ENCODE data around the gene COL28A1.

COL28A1 gene

GRCh38 chr7:7557252-7557651 lies 21.6 kb upstream of the COL28A1 start:
- DNase-seq, result no peak

- DNase-seq, result no peak
Measured at GRCh38 chr7:7556852-7557251, 21.2 kb upstream of the COL28A1 start.

- DNase-seq, result no peak
Measured at GRCh38 chr7:7554649-7555575, 19.2 kb upstream of the COL28A1 start.

- no peak for DNase-seq
Measured at GRCh38 chr7:7554021-7554432, 18.4 kb upstream of the COL28A1 start.

GRCh38 chr7:7553386-7553785 lies 17.7 kb upstream of the COL28A1 start:
- DNase-seq, result no peak

GRCh38 chr7:7552199-7552598 lies 16.5 kb upstream of the COL28A1 start:
- DNase-seq, result no peak

- no peak for DNase-seq
Measured at GRCh38 chr7:7550663-7551062, 15.0 kb upstream of the COL28A1 start.

- DNase-seq, result no peak
Measured at GRCh38 chr7:7548407-7548806, 12.7 kb upstream of the COL28A1 start.

- DNase-seq, result no peak
Measured at GRCh38 chr7:7542251-7542835, 6.7 kb upstream of the COL28A1 start.

- DNase-seq, result no peak
Measured at GRCh38 chr7:7539711-7540110, 4.0 kb upstream of the COL28A1 start.

GRCh38 chr7:7539152-7539551 lies 3.5 kb upstream of the COL28A1 start:
- DNase-seq, result no peak

- no peak for DNase-seq
Measured at GRCh38 chr7:7537711-7538110, 2.0 kb upstream of the COL28A1 start.

GRCh38 chr7:7536396-7537019 lies 835 bp upstream of the COL28A1 start:
- DNase-seq, result no peak

GRCh38 chr7:7533831-7534430 lies 1.7 kb downstream of the COL28A1 start:
- DNase-seq, result no peak

- no peak for DNase-seq
Measured at GRCh38 chr7:7529328-7529727, 6.3 kb downstream of the COL28A1 start.

- DNase-seq, result no peak
Measured at GRCh38 chr7:7527047-7527446, 8.6 kb downstream of the COL28A1 start.

GRCh38 chr7:7526006-7526405 lies 9.7 kb downstream of the COL28A1 start:
- no peak for DNase-seq

- no peak for DNase-seq
Measured at GRCh38 chr7:7524121-7524520, 11.6 kb downstream of the COL28A1 start.

- DNase-seq, result no peak
Measured at GRCh38 chr7:7522421-7522820, 13.3 kb downstream of the COL28A1 start.

- DNase-seq, result no peak
Measured at GRCh38 chr7:7521259-7521658, 14.4 kb downstream of the COL28A1 start.

GRCh38 chr7:7519528-7519927 lies 16.1 kb downstream of the COL28A1 start:
- no peak for DNase-seq

- DNase-seq, result peak; percentile 31
Measured at GRCh38 chr7:7519056-7519455, 16.6 kb downstream of the COL28A1 start.

- DNase-seq, result peak; percentile 38
Measured at GRCh38 chr7:7517754-7518153, 17.9 kb downstream of the COL28A1 start.

GRCh38 chr7:7516662-7517061 lies 19.0 kb downstream of the COL28A1 start:
- DNase-seq, result no peak

Data from inflammatory macrophage treated with lipopolysaccharide for 4 hours (primary cell).